Measurements from ENCODE around the gene NHP2.

The NHP2 gene

GRCh38 chr5:178113141-178113787, 40.4 kb downstream of the NHP2 start, which contains the start of gene N4BP3:
N4BP3 (plus strand) TSS chr5:178113532; CDS start chr5:178119584, 6,052 bp downstream.
- peak; percentile 74 to 80 for DNase-seq

DNA sequence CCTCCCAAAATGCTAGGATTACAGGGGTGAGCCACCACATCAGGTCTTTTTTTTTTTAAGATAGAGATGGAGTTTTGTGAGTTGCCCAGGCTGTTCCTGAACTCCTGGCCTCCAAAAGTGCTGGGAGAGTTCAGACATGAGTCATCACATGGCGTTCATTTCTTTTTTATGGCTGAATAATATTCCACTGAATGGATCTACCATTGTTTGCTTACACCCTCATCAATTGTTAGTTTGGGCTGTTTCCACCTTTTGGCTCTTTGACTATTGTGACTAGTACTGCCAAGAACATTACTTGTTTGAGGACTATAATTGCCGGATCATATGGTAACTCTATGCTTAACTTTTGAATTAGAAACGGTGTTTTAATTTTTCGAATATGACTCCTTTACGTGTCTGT, 41.1 kb downstream of the NHP2 start:
- DNase-seq: no peak

DNA sequence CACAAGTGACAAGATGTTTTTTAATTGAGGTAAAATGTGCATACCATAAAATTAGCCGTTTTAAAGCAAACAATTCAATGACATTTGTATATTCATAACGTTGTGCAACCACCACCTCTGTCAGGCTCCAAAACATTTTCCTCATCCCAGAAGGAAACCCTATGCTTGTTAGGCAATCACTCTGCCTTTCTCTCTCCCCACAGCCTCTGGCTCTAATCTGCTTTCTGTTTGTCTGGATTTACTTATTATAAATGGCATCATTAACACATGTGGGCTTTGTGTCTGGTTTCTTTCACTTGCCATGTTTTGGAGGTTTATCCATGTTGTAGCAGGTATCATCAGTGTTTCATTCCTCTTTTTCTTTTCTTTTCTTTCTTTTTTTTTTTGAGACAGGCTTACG, 41.8 kb downstream of the NHP2 start:
- DNase-seq: no peak

DNA sequence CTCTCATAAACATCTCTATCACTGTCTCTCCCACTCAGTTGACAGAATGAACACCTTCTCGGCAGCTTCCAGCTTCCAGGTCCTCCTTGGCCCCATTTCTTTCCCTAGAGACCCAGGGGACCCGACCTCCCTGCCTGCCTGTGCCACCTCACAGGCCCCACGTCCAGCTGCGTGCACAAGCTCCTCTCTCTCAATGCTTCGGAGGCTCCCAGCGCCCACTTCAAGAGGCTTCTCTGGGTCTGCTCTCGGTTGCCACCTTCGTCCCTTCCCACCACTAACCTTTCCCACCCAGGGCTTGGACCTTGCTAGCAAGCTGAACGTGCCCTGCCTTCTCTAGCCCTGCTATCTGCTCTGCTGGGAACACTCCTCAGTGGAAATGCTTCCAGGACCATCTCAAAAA, 43.2 kb downstream of the NHP2 start:
- no peak for DNase-seq

DNA sequence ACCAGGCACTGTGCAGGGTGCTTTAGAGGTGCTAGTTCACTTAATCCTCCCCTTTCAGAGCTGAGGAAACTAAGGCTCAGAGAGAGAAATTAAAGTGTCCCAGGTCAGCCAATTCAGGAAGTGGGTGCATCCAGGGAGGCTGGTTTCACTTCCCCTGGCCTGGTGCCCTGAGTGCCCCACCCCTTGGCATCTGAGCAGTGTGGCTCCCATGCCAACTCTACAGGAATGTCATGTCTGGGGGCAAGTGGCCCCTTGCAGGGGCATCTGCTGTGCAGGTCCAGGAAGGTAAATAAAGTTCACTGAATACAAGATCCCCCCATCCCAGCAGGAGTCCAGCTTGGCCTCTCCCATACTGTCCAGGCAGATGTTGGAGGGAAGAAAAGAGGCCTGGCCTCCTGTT, 44.7 kb downstream of the NHP2 start:
- DNase-seq: no peak

DNA sequence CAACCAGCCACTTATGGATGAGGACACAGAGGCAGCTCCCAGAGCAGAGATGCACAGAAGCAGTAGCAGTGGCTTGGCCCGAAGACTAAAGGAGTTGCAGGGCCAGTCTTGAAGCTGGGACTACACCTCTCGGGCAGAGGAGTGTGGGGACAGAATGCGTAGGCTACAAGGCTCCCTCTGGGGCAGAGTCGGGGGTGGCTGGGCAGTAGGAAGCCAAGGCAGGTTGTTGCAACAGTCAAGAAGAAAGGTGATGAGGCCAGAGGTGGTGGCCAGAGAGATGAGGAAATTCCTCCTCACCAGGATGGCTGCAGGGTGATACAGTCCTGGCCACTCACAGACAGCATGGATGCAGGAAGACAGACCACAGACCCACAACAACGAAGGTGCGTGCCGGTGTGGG, 45.2 kb downstream of the NHP2 start:
- no peak for DNase-seq

DNA sequence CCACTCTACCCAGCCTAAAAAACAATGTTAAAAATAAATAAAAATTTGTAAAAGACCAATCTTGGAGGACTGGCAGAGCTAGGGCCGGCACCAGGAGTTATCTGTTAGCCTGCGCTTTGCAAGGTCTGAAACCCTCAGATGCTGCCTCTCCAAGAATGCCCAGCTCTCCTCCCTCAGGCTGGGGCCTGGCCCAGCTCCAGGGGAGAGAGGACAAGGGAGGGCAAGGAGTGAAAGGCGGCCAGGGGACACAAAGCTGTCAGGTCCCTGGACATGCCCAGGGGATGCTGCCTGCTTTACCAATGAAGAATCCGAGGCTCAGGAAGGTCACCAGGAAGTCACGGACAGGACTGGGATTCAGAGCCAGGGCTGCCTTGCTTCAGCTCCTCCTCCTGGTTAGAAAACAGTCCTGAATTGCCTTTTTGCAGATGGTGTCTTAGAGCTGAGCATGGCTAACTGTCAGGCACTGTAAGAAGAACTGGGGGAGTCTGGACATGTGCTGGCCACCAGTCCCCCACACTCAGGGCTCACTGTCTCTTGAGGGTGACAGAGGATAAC, 45.9 kb downstream of the NHP2 start:
- DNase-seq: no peak

GRCh38 chr5:178106556-178107239, 47.0 kb downstream of the NHP2 start:
- no peak for DNase-seq

DNA sequence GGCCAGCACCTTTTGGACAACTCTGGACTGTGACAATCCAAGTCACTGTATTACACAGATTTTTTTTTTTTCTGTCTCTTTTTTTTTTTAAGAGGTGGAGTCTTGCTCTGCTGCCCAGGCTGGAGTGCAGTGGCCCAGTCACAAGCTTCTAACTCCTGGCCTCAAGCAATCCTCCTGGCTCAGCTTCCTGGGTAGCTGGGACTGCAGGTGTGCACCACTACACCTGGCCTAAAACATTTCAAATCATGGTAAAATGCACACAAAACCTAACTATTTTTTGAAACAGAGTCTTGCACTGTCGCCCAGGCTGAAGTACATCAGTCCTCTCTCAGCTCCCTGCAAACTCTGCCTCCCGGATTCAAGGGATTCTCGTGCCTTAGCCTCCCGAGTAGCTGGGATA, 47.6 kb downstream of the NHP2 start:
- DNase-seq: no peak

GRCh38 chr5:178104492-178104891, 49.2 kb downstream of the NHP2 start:
- no peak for DNase-seq

DNA sequence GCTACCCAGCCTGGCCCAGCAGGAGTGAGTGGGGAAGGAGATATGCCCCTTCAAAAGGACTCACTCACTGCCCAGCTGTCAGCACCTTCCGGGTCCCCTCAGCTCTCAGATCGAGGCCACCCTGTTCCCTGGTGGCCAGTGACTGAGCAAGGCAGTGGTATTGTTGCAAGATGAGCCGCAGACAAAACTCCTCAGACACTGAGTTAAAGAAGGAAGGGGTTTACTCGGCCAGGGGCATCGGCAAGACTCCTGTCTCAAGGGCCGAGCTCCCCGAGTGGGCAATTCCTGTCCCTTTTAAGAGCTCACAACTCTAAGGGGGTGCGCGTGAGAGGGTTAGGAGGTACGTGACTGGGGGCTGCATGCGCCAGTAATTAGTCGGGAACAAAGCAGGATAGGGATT, 50.1 kb downstream of the NHP2 start:
- no peak for DNase-seq
